Hepatocyte (in vitro differentiated cells): ENCODE results near the gene NSUN6.

Source experiments
- EZH2 ChIP-seq: fragments of 200-600 bp; sonication (generic); IDR thresholded peaks from 2 replicates; pipeline ENCODE4 v1.6.1; 2016; ENCODE audit warnings: antibody characterized with exemption, mild to moderate bottlenecking, borderline replicate concordance
- TF ChIP-seq, protein P1 (sequence below): fragments of 200-600 bp; sonication (generic); IDR thresholded peaks from 2 replicates; pipeline ENCODE4 v1.5.1; 2016; ENCODE audit warnings: antibody characterized with exemption, mild to moderate bottlenecking; ENCODE audit not compliant: poor library complexity

- no peak for TF ChIP-seq EZH2
- TF ChIP-seq, protein P1, sequence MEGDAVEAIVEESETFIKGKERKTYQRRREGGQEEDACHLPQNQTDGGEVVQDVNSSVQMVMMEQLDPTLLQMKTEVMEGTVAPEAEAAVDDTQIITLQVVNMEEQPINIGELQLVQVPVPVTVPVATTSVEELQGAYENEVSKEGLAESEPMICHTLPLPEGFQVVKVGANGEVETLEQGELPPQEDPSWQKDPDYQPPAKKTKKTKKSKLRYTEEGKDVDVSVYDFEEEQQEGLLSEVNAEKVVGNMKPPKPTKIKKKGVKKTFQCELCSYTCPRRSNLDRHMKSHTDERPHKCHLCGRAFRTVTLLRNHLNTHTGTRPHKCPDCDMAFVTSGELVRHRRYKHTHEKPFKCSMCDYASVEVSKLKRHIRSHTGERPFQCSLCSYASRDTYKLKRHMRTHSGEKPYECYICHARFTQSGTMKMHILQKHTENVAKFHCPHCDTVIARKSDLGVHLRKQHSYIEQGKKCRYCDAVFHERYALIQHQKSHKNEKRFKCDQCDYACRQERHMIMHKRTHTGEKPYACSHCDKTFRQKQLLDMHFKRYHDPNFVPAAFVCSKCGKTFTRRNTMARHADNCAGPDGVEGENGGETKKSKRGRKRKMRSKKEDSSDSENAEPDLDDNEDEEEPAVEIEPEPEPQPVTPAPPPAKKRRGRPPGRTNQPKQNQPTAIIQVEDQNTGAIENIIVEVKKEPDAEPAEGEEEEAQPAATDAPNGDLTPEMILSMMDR: no peak
Measured at GRCh38 chr10:18500576-18500975, 150.8 kb downstream of the NSUN6 start.
